Measurements from ENCODE around the gene CYLD. TPM values are rescaled to one million over a fixed set of nuclear protein-coding genes. Genes with fewer than 3 reads are reported as not detected.

Gene CYLD
- total and polyA plus RNA-seq, 7 donors, result 7.9 to 45.3 (median 29.6) TPM

DNA sequence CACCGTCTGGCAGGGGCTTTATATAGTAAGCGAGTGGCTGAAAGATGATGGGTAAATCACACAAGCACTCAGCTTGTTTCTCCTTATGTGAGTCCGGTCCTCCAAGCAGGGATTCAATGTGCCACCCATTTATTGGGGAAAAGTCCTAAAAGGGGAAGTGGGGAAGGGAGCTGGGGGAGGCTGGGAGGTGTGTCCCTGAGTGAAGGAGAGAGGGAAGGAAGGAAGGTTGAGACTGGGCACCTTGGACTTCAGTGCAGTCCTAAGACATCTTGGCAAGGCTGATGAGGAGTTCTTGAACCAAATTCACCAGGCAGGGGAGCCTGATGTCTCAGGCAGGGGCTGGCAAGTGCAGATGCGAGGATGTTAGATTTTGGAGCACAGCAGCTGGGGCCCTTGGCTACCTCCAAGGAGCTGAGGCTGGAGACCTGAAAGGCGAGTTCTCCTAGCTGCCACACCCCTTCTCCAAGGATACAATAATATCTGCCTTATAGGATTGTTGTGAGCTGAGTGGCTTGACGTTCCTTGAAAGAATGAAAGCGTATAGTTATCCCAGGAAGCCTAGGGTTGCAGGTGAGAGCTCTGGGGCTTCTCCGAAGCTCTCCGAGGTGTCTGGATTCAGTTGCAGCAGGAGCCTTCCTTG lies 23.0 kb upstream of the CYLD start:
- no peaks in the 10 kb centered on the region for H3K36me3 ChIP-seq
- H3K27ac ChIP-seq, result no peak overlapping the region
- DNase-seq, result peak; percentile 43
- no peaks in the 10 kb centered on the region for H3K27me3 ChIP-seq
- TF ChIP-seq, protein P1, sequence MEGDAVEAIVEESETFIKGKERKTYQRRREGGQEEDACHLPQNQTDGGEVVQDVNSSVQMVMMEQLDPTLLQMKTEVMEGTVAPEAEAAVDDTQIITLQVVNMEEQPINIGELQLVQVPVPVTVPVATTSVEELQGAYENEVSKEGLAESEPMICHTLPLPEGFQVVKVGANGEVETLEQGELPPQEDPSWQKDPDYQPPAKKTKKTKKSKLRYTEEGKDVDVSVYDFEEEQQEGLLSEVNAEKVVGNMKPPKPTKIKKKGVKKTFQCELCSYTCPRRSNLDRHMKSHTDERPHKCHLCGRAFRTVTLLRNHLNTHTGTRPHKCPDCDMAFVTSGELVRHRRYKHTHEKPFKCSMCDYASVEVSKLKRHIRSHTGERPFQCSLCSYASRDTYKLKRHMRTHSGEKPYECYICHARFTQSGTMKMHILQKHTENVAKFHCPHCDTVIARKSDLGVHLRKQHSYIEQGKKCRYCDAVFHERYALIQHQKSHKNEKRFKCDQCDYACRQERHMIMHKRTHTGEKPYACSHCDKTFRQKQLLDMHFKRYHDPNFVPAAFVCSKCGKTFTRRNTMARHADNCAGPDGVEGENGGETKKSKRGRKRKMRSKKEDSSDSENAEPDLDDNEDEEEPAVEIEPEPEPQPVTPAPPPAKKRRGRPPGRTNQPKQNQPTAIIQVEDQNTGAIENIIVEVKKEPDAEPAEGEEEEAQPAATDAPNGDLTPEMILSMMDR (IDR thresholded peaks at IDR 0.05), result no peak
- TF ChIP-seq EP300 (IDR thresholded peaks at IDR 0.05) (no peak), POLR2A (IDR thresholded peaks at IDR 0.05) (no peak), POLR2AphosphoS5 (IDR thresholded peaks at IDR 0.05) (no peak)
- H3K9me3 ChIP-seq, result no peaks in the 10 kb centered on the region
- no peaks in the 10 kb centered on the region for H3K4me1 ChIP-seq
- H3K4me3 ChIP-seq, result no peak overlapping the region
- intact Hi-C loops (cut with DNase I), result no loop called here
- WGBS, 2 donors, result 39 to 77% methylated on average over 9 of the region's 9 CpGs

DNA sequence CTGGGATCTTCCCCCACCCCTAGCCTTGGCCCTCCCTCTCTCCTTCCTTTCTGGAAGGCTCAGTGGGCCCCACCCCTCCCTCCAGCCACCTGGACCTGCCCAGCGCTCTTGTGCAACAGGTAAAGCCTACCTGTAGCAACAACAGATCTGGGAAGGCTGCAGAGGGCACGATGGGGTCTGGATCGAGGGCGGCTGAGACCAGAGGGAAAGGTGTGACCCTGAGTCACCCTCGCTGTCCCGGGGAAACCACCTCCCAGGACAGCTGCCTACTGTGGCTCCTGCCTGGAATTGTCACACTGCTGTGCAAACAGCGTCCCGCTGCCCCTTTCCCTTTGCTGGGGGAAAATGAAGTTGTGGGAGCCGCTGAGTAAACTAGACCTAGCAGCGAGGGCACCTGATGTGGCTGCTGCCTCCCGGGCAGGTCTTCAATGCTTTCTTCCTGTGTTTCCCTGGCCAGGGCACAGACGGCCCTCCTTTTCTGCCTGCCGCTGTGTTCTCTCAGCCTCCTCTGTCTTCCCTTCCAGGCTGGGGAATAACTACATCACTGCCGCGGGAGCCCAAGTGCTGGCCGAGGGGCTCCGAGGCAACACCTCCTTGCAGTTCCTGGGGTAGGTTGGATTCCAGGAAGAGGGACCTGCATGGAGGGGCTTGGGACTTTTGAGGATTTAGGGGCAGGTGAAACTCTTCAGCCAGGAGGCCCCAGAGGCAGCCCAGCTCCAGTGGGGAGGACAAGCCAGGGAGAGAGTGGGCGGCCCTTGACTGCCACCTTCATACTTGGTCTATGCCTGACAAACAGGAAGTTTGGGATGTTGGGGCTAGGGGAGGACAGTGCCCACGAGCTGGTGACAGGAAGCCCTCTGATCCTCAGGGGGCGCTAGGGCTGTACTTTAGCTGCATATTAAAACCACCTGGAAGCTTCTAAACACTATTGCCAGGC lies 22.2 kb upstream of the CYLD start:
- TF ChIP-seq, protein P1 (IDR thresholded peaks at IDR 0.05), result no peak
- TF ChIP-seq POLR2AphosphoS5 (IDR thresholded peaks at IDR 0.05), result no peak
- TF ChIP-seq POLR2A (IDR thresholded peaks at IDR 0.05), result no peak
- no peak for TF ChIP-seq EP300 (IDR thresholded peaks at IDR 0.05)
- DNase-seq, result peak; percentile 46
- intact Hi-C loops (cut with DNase I), result no loop called here
- WGBS, 2 donors, result 26 to 65% methylated on average over 20 of the region's 20 CpGs
- Histone ChIP-seq H3K9me3 (no peaks in the 10 kb centered on the region), H3K27ac (no peak overlapping the region), H3K4me3 (no peak overlapping the region), H3K36me3 (no peaks in the 10 kb centered on the region), H3K4me1 (no peaks in the 10 kb centered on the region), H3K27me3 (no peaks in the 10 kb centered on the region)

DNA sequence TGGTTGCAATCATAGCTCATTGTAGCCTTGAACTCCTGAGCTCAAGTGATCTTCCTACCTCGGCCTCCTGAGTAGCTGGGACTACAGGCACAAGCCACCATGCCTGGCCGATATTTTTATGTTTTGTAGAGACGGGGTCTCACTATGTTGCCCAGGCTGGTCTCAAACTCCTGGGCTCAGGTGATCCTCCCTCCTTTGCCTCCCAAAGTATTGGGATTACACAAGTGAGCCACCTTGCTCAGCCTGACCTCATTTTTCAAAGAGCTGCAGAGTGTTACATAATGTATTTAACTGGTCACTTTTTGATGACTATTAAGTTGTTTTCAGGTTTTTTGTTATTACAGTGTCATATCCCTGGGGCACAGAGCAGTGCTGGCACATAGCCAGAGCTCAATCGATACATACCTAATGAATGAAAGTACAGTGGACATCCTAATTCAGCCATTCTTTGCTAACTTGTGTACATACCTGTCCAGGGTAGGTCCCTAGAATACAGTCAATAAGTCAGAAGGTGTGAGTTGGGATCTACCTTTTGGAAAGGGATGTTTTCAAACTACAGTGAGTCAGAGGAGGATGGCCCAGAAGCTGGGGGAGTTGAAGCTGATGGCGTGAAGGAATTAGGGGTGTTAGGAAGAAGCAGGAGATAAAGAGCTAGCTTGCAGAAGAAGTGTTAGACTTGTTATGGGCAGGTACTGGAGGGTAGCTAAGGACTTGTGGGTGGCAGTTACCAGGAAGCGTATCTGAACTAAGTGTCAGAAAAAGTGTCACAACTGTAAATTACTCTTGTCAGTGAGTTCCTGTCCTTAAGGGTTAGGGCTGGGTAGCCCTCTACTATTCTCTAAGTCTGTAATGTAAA lies 20.1 kb upstream of the CYLD start:
- no peak overlapping the region for H3K4me3 ChIP-seq
- no peaks in the 10 kb centered on the region for H3K4me1 ChIP-seq
- H3K27me3 ChIP-seq, result no peaks in the 10 kb centered on the region
- no peaks in the 10 kb centered on the region for H3K9me3 ChIP-seq
- H3K36me3 ChIP-seq, result no peaks in the 10 kb centered on the region
- TF ChIP-seq, protein P1 (IDR thresholded peaks at IDR 0.05), result no peak
- TF ChIP-seq POLR2AphosphoS5 (IDR thresholded peaks at IDR 0.05) (no peak), POLR2A (IDR thresholded peaks at IDR 0.05) (no peak), EP300 (IDR thresholded peaks at IDR 0.05) (no peak)
- no peak overlapping the region for H3K27ac ChIP-seq
- intact Hi-C loops (cut with DNase I), result no loop called here
- DNase-seq, result peak; percentile 40
- WGBS, 2 donors, result 87 to 93% methylated on average over 6 of the region's 6 CpGs

DNA sequence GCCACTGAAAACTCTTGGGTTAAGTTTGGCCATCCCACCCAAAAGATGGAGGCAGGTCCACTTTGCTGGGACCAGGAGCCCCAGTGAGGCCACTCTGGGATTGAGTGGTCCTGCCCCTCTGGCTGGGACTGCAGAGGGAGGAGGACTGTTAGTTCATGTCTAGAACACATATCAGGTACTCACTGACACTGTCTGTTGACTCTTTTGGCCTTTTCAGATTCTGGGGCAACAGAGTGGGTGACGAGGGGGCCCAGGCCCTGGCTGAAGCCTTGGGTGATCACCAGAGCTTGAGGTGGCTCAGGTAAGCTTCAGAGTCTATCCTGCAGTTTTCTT lies 19.5 kb upstream of the CYLD start:
- Histone ChIP-seq H3K27ac (no peak overlapping the region), H3K4me1 (no peaks in the 10 kb centered on the region), H3K36me3 (no peaks in the 10 kb centered on the region), H3K4me3 (no peak overlapping the region), H3K9me3 (no peaks in the 10 kb centered on the region), H3K27me3 (no peaks in the 10 kb centered on the region)
- intact Hi-C loops (cut with DNase I), result no loop called here
- WGBS, 2 donors, result 91 to 98% methylated on average over 1 of the region's 1 CpG
- no peak for TF ChIP-seq POLR2AphosphoS5 (IDR thresholded peaks at IDR 0.05)
- no peak for TF ChIP-seq EP300 (IDR thresholded peaks at IDR 0.05)
- TF ChIP-seq POLR2A (IDR thresholded peaks at IDR 0.05), result no peak
- TF ChIP-seq, protein P1 (IDR thresholded peaks at IDR 0.05), result no peak
- peak; percentile 29 for DNase-seq

All from sigmoid colon (tissue), 7 donors.